GM12878 (cell line): ENCODE results near the gene TRDMT1. TPM values are rescaled to one million over a fixed set of nuclear protein-coding genes. Genes with fewer than 3 reads are reported as not detected.
A peak's percentile ranks its signal among the peaks of the same experiment; 100 is the strongest.

Experiments
- ATAC-seq: fragments of 200-7000 bp; cut with Tn5 transposase; 3 replicates; pipeline ENCODE4 v1.9.1; 2020; ENCODE audit warnings: mild to moderate bottlenecking, moderate library complexity
- BruUV-seq: library from RNA; stranded (reverse); fragments of 400-500 nt; replicated peaks from 2 replicates; lab custom pipeline; 2021; lab: Mats Ljungman, UMichigan
- CTCF ChIA-PET: fragments of 300-600 bp; sonication (Branson Sonifier 250); formaldehyde crosslinking; extraction: SDS; loops from one replicate; lab custom pipeline; 2021; ENCODE audit warnings: inconsistent platforms; lab: Yijun Ruan, JAX
- POLR2A ChIA-PET: fragments of 350-600 bp; formaldehyde crosslinking; extraction: SDS; loops from one replicate; lab custom pipeline; 2021; ENCODE audit warnings: inconsistent platforms; lab: Charles Lee
- RAD21 ChIA-PET: fragments of 300-600 bp; sonication (Branson Sonifier 250); formaldehyde crosslinking; loops from one replicate; lab custom pipeline; 2023; ENCODE audit warnings: antibody characterized with exemption; ENCODE audit not compliant: unreplicated experiment; lab: Charles Lee
- SMC1A ChIA-PET: fragments of 300-600 bp; sonication (Branson Sonifier 250); formaldehyde crosslinking; loops from one replicate; lab custom pipeline; 2023; ENCODE audit not compliant: unreplicated experiment, uncharacterized antibody; lab: Charles Lee
- DNase-seq: peaks from one replicate; pipeline ENCODE4 v3.0.0-alpha.2; 2011; ENCODE audit warnings: low read depth, low spot score
- FAIRE-seq: peaks from 3 replicates; lab custom pipeline; 2011; peaks lifted over from hg19 to GRCh38; lab: Jason Lieb, UNC
- H2AFZ ChIP-seq: 2 replicates; pipeline ENCODE4 v1.6.0; 2011; ENCODE audit warnings: low read depth, low read length, control low read depth; ENCODE audit not compliant: control insufficient read depth
- H3K27ac ChIP-seq: 2 replicates; pipeline ENCODE4 v1.5.1; 2011; ENCODE audit warnings: control low read depth; ENCODE audit not compliant: control insufficient read depth, insufficient read depth
- H3K27me3 ChIP-seq, 2 experiments: replicated peaks in 1 of 2; 2 replicates each; pipeline versions ENCODE4 v1.6.0 to v1.6.1; 2011; ENCODE audit warnings: low read length in 1 of 2; ENCODE audit not compliant: control insufficient read depth in 2 of 2, insufficient read depth in 2 of 2
- H3K36me3 ChIP-seq, 2 experiments: 2 replicates each; pipeline ENCODE4 v1.5.1; 2011; ENCODE audit warnings: low read length in 1 of 2; ENCODE audit not compliant: control insufficient read depth in 2 of 2, insufficient read depth in 2 of 2
- H3K4me1 ChIP-seq: 2 replicates; pipeline ENCODE4 v1.6.1; 2011; ENCODE audit warnings: mild to moderate bottlenecking, low read length, moderate library complexity, mixed read lengths; ENCODE audit not compliant: control insufficient read depth, insufficient read depth
- H3K4me2 ChIP-seq: 2 replicates; pipeline ENCODE4 v1.6.0; 2011; ENCODE audit warnings: control low read depth; ENCODE audit not compliant: control insufficient read depth, insufficient read depth
- H3K4me3 ChIP-seq: fragments of 200-600 bp; sonication (generic); 2 replicates; pipeline ENCODE4 v1.5.1; 2016
- H3K79me2 ChIP-seq: 2 replicates; pipeline ENCODE4 v1.6.0; 2011; ENCODE audit warnings: low read length; ENCODE audit not compliant: control insufficient read depth, insufficient read depth
- H3K9ac ChIP-seq: 2 replicates; pipeline ENCODE4 v1.8.0; 2011; ENCODE audit warnings: low read length, control low read depth, mixed read lengths; ENCODE audit not compliant: control insufficient read depth, insufficient read depth
- H3K9me3 ChIP-seq: replicated peaks from 3 replicates; pipeline ENCODE4 v1.5.1; 2011; ENCODE audit warnings: mild to moderate bottlenecking, low read length; ENCODE audit not compliant: control insufficient read depth, insufficient read depth
- H4K20me1 ChIP-seq: 2 replicates; pipeline ENCODE4 v1.6.0; 2011; ENCODE audit not compliant: control insufficient read depth, insufficient read depth
- BCL11A ChIP-seq: IDR thresholded peaks from 2 replicates; pipeline ENCODE4 v1.6.1; 2011; ENCODE audit warnings: low read depth, low read length
- CEBPB ChIP-seq, 2 experiments: fragments of 150-350 bp in 1 of 2; IDR thresholded peaks; 2 replicates each; pipeline ENCODE4 v1.6.1; 2012 to 2014; ENCODE audit warnings: low read depth in 2 of 2, low read length in 2 of 2, borderline replicate concordance in 1 of 2, inconsistent platforms in 1 of 2
- CHD2 ChIP-seq: IDR thresholded peaks from 2 replicates; pipeline ENCODE4 v1.6.1; 2011; ENCODE audit warnings: low read depth, low read length, improper control_type of control experiment, borderline replicate concordance
- E2F4 ChIP-seq: IDR thresholded peaks from 2 replicates; pipeline ENCODE4 v1.6.1; 2012; ENCODE audit warnings: low read depth, low read length, improper control_type of control experiment
- ELK1 ChIP-seq: IDR thresholded peaks from 2 replicates; pipeline ENCODE4 v1.6.1; 2012; ENCODE audit warnings: low read depth, low read length, improper control_type of control experiment
- EP300 ChIP-seq, 2 experiments: fragments of 150-350 bp in 1 of 2; IDR thresholded peaks; 2 replicates each; pipeline ENCODE4 v1.6.1; 2011 to 2012; ENCODE audit warnings: low read depth in 2 of 2, low read length in 2 of 2, borderline replicate concordance in 1 of 2, improper control_type of control experiment in 1 of 2, inconsistent platforms in 1 of 2; ENCODE audit not compliant: control insufficient read depth in 1 of 2
- KDM1A ChIP-seq: fragments of 200-600 bp; sonication (generic); IDR thresholded peaks from 2 replicates; pipeline ENCODE4 v1.6.1; 2016; ENCODE audit warnings: borderline replicate concordance
- MEF2A ChIP-seq: IDR thresholded peaks from 2 replicates; pipeline ENCODE4 v1.6.1; 2011; ENCODE audit warnings: low read depth, mild to moderate bottlenecking, low read length, moderate library complexity; ENCODE audit not compliant: insufficient read depth
- NFYB ChIP-seq: IDR thresholded peaks from 2 replicates; pipeline ENCODE4 v1.6.1; 2011; ENCODE audit warnings: low read depth, mild to moderate bottlenecking, low read length, improper control_type of control experiment, moderate library complexity; ENCODE audit not compliant: insufficient read depth
- PAX8 ChIP-seq: fragments of 450-650 bp; IDR thresholded peaks from 2 replicates; pipeline ENCODE4 v1.6.1; 2017; ENCODE audit warnings: mild to moderate bottlenecking, moderate library complexity
- PML ChIP-seq: IDR thresholded peaks from 2 replicates; pipeline ENCODE4 v1.6.1; 2012; ENCODE audit warnings: low read length, inconsistent platforms
- RUNX3 ChIP-seq: IDR thresholded peaks from 2 replicates; pipeline ENCODE4 v1.6.1; 2012; ENCODE audit warnings: low read length, inconsistent platforms
- SMAD1 ChIP-seq: fragments of 450-650 bp; IDR thresholded peaks from 2 replicates; pipeline ENCODE4 v1.6.1; 2018; ENCODE audit warnings: mild to moderate bottlenecking, low read depth; ENCODE audit not compliant: partially characterized antibody
- SUPT20H ChIP-seq: IDR thresholded peaks from 2 replicates; pipeline ENCODE4 v1.6.1; 2011; ENCODE audit warnings: low read depth, mild to moderate bottlenecking, low read length, moderate library complexity, borderline replicate concordance; ENCODE audit not compliant: control insufficient read depth
- SUZ12 ChIP-seq: fragments of 200-600 bp; sonication (generic); IDR thresholded peaks from one replicate; pipeline ENCODE4 v1.6.1; 2018; ENCODE audit warnings: antibody characterized with exemption, mild to moderate bottlenecking; ENCODE audit not compliant: unreplicated experiment
- ZBTB40 ChIP-seq: fragments of 450-650 bp; IDR thresholded peaks from 2 replicates; pipeline ENCODE4 v1.6.1; 2016; ENCODE audit warnings: mild to moderate bottlenecking, moderate library complexity, borderline replicate concordance
- WGBS: methylation state at CpG from one replicate; pipeline ENCODE4 v1.1.6; 2016; ENCODE audit warnings: low lambda C conversion rate; ENCODE audit not compliant: insufficient replicate concordance, insufficient coverage; ENCODE audit errors: missing lambda C conversion rate; 5-methylcytosine and 5-hydroxymethylcytosine counted together
- in situ Hi-C: fragments of 300-500 bp; cut with MboI; formaldehyde crosslinking; loops from 9 replicates; pipeline ENCODE4 v1.14.3; 2018; ENCODE audit warnings: mixed read lengths
- intact Hi-C: fragments of 100-400 bp; cut with micrococcal nuclease; formaldehyde crosslinking; loops from one replicate; pipeline ENCODE4 v1.14.2; 2022; ENCODE audit not compliant: unreplicated experiment
- polyA plus RNA-seq, 11 experiments: library from polyadenylated mRNA; depleted of rRNA in 4 of 11; unstranded in 6 of 11; stranded (reverse) in 5 of 11; fragments of >200 nt; fragmentation: Nextera tagmentation in 4 of 11; fragmentation: Illumina TruSeq in 1 of 11; extraction: Ambion mirVana in 4 of 11; extraction: Trizol in 1 of 11; gene quantifications; 1 replicate in 1 of 11; 2 replicates in 10 of 11; pipeline versions ENCODE4 v1.2.1 to v1.2.3, GENCODE V29; 2011 to 2016; ENCODE audit warnings: inconsistent platforms in 2 of 11, missing spikeins in 2 of 11, low read depth in 1 of 11
- total RNA-seq, 4 experiments: library from RNA; depleted of rRNA in 3 of 4; stranded (reverse); fragments of >200 nt in 3 of 4; fragmentation: Illumina TruSeq in 1 of 4; extraction: Trizol in 1 of 4; gene quantifications; 2 replicates each; pipeline versions ENCODE4 v1.2.1 to v1.2.3, GENCODE V29; 2013 to 2021

The TRDMT1 gene
- total and polyA plus RNA-seq, 10 of the 15 experiments (the other 5 are each of a cell fraction or from before 2014, with no cell fraction given): 2.3 to 9.7 (median 4.6) TPM

GRCh38 chr10:17229967-17230682 lies 28.7 kb upstream of the TRDMT1 start:
- ChIA-PET CTCF (interaction anchor here (0.7 to 3.7 kb wide), 10 partner anchors 9 to 32 kb away, joined by 3 to 16 read pairs (median 4); partner anchors contain the start of gene TRDMT1), SMC1A (interaction anchor here (0.6 to 3.2 kb wide), 9 partner anchors 11 to 413 kb away, joined by 3 to 17 read pairs (median 4); partner anchors contain the start of genes RSU1 and TRDMT1), RAD21 (interaction anchor here (0.5 to 2.1 kb wide), 6 partner anchors 14 to 50 kb away, joined by 3 to 14 read pairs (median 6); partner anchors contain the start of gene TRDMT1), POLR2A (interaction anchor here (0.7 to 3.6 kb wide), 6 partner anchors 10 to 413 kb away, joined by 3 to 23 read pairs (median 4); partner anchors contain the start of genes RSU1 and TRDMT1)
- no peaks in the 10 kb centered on the region for H4K20me1 ChIP-seq
- BruUV-seq: no TSS peak
- in situ Hi-C loops (no loop called here), intact Hi-C loops (loop anchor here (1.0 to 10.0 kb wide), 4 partner anchors 29 to 645 kb away; partner anchors contain the start of genes RSU1 and TRDMT1)
- peak; percentile 73 for ATAC-seq
- H3K9ac ChIP-seq: peak overlapping the region; percentile 70
- under 1% methylated on average over 32 of the region's 43 CpGs for WGBS
- peak overlapping the region; percentile 91 for H3K4me2 ChIP-seq
- H3K4me3 ChIP-seq: peak overlapping the region; percentile 78
- peak; percentile 73 for DNase-seq
- no peaks in the 10 kb centered on the region for H3K79me2 ChIP-seq
- H3K4me1 ChIP-seq: peaks cover 32% of the 10 kb centered on the region
- peak; percentile 23 for FAIRE-seq
- H3K9me3 ChIP-seq: no peaks in the 10 kb centered on the region; the same call in 2 of the 3 replicates
- H2AFZ ChIP-seq: peak overlapping the region; percentile 84
- H3K27ac ChIP-seq: peak overlapping the region; percentile 68
- peaks cover 4 to 5% of the 10 kb centered on the region in 2 experiments; a peak in 3 of 4 replicates for H3K36me3 ChIP-seq
- H3K27me3 ChIP-seq: no peaks in the 10 kb centered on the region; a peak in 1 of 4 replicates
- peak in 1 of 2 experiments; percentile 36; a peak in 1 of 4 replicates for TF ChIP-seq EP300 (IDR thresholded peaks at IDR 0.05; ENCODE audit: borderline replicate concordance in 1 of 2, control insufficient read depth in 1 of 2, low read depth in 2 of 2, low read length in 2 of 2)
- no peak for TF ChIP-seq PML
- no peak for TF ChIP-seq BCL11A
- no peak for TF ChIP-seq CHD2
- TF ChIP-seq CEBPB (IDR thresholded peaks at IDR 0.05; ENCODE audit: borderline replicate concordance in 1 of 2, low read depth in 2 of 2, low read length in 2 of 2): no peak
- TF ChIP-seq SUZ12: no peak
- TF ChIP-seq NFYB: no peak
- TF ChIP-seq SMAD1: peak; percentile 98
- TF ChIP-seq RUNX3: peak; percentile 73
- TF ChIP-seq MEF2A: no peak
- TF ChIP-seq E2F4: no peak
- no peak for TF ChIP-seq KDM1A
- TF ChIP-seq SUPT20H: no peak
- TF ChIP-seq PAX8: no peak
- no peak for TF ChIP-seq ZBTB40
- TF ChIP-seq ELK1: no peak
